Lung (tissue), 12 donors: ENCODE results near the gene TXNRD2. TPM values are rescaled to one million over a fixed set of nuclear protein-coding genes. Genes with fewer than 3 reads are reported as not detected.

Experiments used
- ATAC-seq: fragments of 200-7000 bp; cut with Tn5 transposase; one replicate; pipeline ENCODE4 v1.9.1; 2020; ENCODE audit warnings: moderate number of reproducible peaks; ENCODE audit not compliant: insufficient read depth, low FRiP score
- DNase-seq, 3 donors: peaks; one replicate each; pipeline ENCODE4 v3.0.0-alpha.2; 2013 to 2017
- H3K27ac ChIP-seq, 2 donors: one replicate each; pipeline ENCODE4 v1.5.1; 2013; ENCODE audit warnings: mild to moderate bottlenecking in 2 of 2, moderate library complexity in 2 of 2, control low read depth in 1 of 2, inconsistent platforms in 1 of 2, low read depth in 1 of 2, low read length in 1 of 2
- H3K27me3 ChIP-seq, 3 donors: one replicate each; pipeline ENCODE4 v1.5.1; 2013; ENCODE audit warnings: low read length in 2 of 3; ENCODE audit not compliant: control insufficient read depth in 3 of 3, insufficient read depth in 3 of 3
- H3K36me3 ChIP-seq, 4 donors: one replicate each; pipeline ENCODE4 v1.5.1; 2013; ENCODE audit warnings: low read length in 4 of 4, mild to moderate bottlenecking in 1 of 4, moderate library complexity in 1 of 4; ENCODE audit not compliant: control insufficient read depth in 4 of 4, insufficient read depth in 4 of 4
- H3K4me1 ChIP-seq, 5 donors: one replicate each; pipeline ENCODE4 v1.5.1; 2013; ENCODE audit warnings: low read length in 5 of 5, mild to moderate bottlenecking in 2 of 5, moderate library complexity in 1 of 5; ENCODE audit not compliant: control insufficient read depth in 5 of 5, insufficient read depth in 5 of 5
- H3K4me3 ChIP-seq: one replicate; pipeline ENCODE4 v1.5.1; 2013; ENCODE audit warnings: mild to moderate bottlenecking, control low read depth, moderate library complexity
- H3K9ac ChIP-seq, 2 donors: one replicate each; pipeline ENCODE4 v1.5.1; 2013; ENCODE audit warnings: low read length in 2 of 2, control low read depth in 1 of 2; ENCODE audit not compliant: insufficient read depth in 1 of 2
- H3K9me3 ChIP-seq, 4 donors: one replicate each; pipeline ENCODE4 v1.5.1; 2013; ENCODE audit warnings: low read length in 3 of 4, mild to moderate bottlenecking in 1 of 4, moderate library complexity in 1 of 4; ENCODE audit not compliant: control insufficient read depth in 4 of 4, insufficient read depth in 3 of 4
- CTCF ChIP-seq: IDR thresholded peaks from 2 replicates; pipeline ENCODE4 v1.5.1; 2012; ENCODE audit warnings: mild to moderate bottlenecking; ENCODE audit errors: control extremely low read depth, extremely low read depth
- whole genome bisulfite sequencing, 2 donors: extraction: QIAGEN DNeasy Blood & Tissue Kit; methylation state at CpG; one replicate each; pipeline ENCODE4 v1.1.7; 2013; 5-methylcytosine and 5-hydroxymethylcytosine counted together
- polyA plus RNA-seq, 2 donors: library from polyadenylated mRNA; stranded (reverse); fragments of 200-250 nt; gene quantifications; one replicate each; pipeline ENCODE4 v1.2.1, GENCODE V29; 2013
- total RNA-seq, 2 donors: library from RNA; depleted of rRNA in 1 of 2; stranded (reverse); fragments of >200 nt in 1 of 2; gene quantifications; one replicate each; pipeline ENCODE4 v1.2.1, GENCODE V29; 2014 to 2021
- donor health status: control.
- donor health status: control.
- donor health status: Bipolar disorder and iron deficiency.
- donor health status: healthy.
- donor health status: DM: yes; HTN: yes; CAD: no.

TXNRD2 gene
- total and polyA plus RNA-seq, 4 donors, result 20.3 to 59.2 (median 32.2) TPM

- H3K27ac ChIP-seq, result no peak overlapping the region
- no peak for TF ChIP-seq CTCF
- H3K9ac ChIP-seq, result no peak overlapping the region
- ATAC-seq, result no peak
- H3K9me3 ChIP-seq, result no peaks in the 10 kb centered on the region
- H3K4me1 ChIP-seq, result peaks cover 0 to 13% (median 0%) of the 10 kb centered on the region in 5 donors
- WGBS, 2 donors, result 93 to 97% methylated on average over 16 of the region's 16 CpGs
- peaks cover 0 to 31% (median 0%) of the 10 kb centered on the region in 4 donors for H3K36me3 ChIP-seq
- H3K4me3 ChIP-seq, result no peak overlapping the region
- no peak for DNase-seq
- H3K27me3 ChIP-seq, result no peaks in the 10 kb centered on the region
Measured at GRCh38 chr22:19897726-19898125, 43.9 kb downstream of the TXNRD2 start.

- ATAC-seq, result no peak
- Histone ChIP-seq H3K4me1 (peaks cover 0 to 13% (median 0%) of the 10 kb centered on the region in 5 donors), H3K9ac (no peak overlapping the region), H3K4me3 (no peak overlapping the region), H3K27ac (no peak overlapping the region), H3K9me3 (no peaks in the 10 kb centered on the region), H3K27me3 (no peaks in the 10 kb centered on the region), H3K36me3 (peaks cover 0 to 26% (median 0%) of the 10 kb centered on the region in 4 donors)
- no peak for TF ChIP-seq CTCF
- DNase-seq, result no peak
- WGBS, 2 donors, result 86 to 89% methylated on average over 14 to 15 of the region's 15 CpGs
Measured at GRCh38 chr22:19896665-19897355, 44.8 kb downstream of the TXNRD2 start.

GRCh38 chr22:19895160-19895849 lies 46.3 kb downstream of the TXNRD2 start:
- peaks cover 0 to 14% (median 6%) of the 10 kb centered on the region in 5 donors for H3K4me1 ChIP-seq
- H3K27ac ChIP-seq, result no peak overlapping the region
- peaks cover 0 to 30% (median 0%) of the 10 kb centered on the region in 4 donors for H3K36me3 ChIP-seq
- no peak for ATAC-seq
- TF ChIP-seq CTCF, result no peak
- no peak for DNase-seq
- no peaks in the 10 kb centered on the region for H3K9me3 ChIP-seq
- no peak overlapping the region for H3K9ac ChIP-seq
- no peaks in the 10 kb centered on the region for H3K27me3 ChIP-seq
- H3K4me3 ChIP-seq, result no peak overlapping the region
- WGBS, 2 donors, result 94 to 95% methylated on average over 23 of the region's 23 CpGs
